ENCODE data around the gene TMEM151B. TPM values are rescaled to one million over a fixed set of nuclear protein-coding genes. Genes with fewer than 3 reads are reported as not detected.
A peak's percentile ranks its signal among the peaks of the same experiment; 100 is the strongest.

TMEM151B gene
- total RNA-seq, 1 donor from 2014 or later = 0.13 TPM

DNA sequence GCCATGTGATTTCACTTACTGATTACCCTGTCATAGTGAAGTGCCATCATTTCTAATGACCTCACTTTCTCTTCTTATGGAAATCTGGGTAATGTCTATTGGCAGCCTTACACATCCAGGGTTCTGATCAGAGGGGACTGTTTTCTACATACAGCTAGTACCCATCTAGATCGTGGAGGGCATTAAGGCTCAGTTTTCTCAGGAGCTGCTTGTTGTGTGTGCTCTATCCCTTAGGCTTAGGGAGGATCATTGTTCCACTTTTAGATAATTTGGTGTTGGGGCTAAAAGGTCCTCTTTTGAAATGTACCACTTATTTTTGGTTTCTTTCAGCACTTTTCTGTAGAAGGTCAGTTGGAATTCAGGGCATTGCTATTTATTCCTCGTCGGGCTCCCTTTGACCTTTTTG lies 19.5 kb upstream of the TMEM151B start:
- DNase-seq (ENCODE audit: low spot score) = no peak
- Histone ChIP-seq H3F3A (ENCODE audit: low read depth) (peaks cover 84% of the 10 kb centered on the region), H3K4me1 (peaks cover 21% of the 10 kb centered on the region), H3K9me3 (ENCODE audit: low read depth) (no peaks in the 10 kb centered on the region), H3K4me2 (no peak overlapping the region), H3K9ac (no peak overlapping the region), H3K4me3 (no peak overlapping the region), H3K36me3 (peaks cover 35% of the 10 kb centered on the region), H2AFZ (replicated peaks) (no peak overlapping the region), H4K20me1 (ENCODE audit: low read depth) (peaks cover 88% of the 10 kb centered on the region), H3K79me2 (ENCODE audit: low read depth) (peaks cover 86% of the 10 kb centered on the region), H3K27me3 (no peaks in the 10 kb centered on the region), H3K27ac (peak overlapping the region; percentile 28)
- H3K27ac Mint-ChIP-seq = no peak overlapping the region
- no peak overlapping the region for H3K4me3 Mint-ChIP-seq
- TF ChIP-seq EZH2 (IDR thresholded peaks at IDR 0.05) (no peak), EZH2phosphoT487 (IDR thresholded peaks at IDR 0.05) (no peak)
- TF ChIP-seq, protein P1, sequence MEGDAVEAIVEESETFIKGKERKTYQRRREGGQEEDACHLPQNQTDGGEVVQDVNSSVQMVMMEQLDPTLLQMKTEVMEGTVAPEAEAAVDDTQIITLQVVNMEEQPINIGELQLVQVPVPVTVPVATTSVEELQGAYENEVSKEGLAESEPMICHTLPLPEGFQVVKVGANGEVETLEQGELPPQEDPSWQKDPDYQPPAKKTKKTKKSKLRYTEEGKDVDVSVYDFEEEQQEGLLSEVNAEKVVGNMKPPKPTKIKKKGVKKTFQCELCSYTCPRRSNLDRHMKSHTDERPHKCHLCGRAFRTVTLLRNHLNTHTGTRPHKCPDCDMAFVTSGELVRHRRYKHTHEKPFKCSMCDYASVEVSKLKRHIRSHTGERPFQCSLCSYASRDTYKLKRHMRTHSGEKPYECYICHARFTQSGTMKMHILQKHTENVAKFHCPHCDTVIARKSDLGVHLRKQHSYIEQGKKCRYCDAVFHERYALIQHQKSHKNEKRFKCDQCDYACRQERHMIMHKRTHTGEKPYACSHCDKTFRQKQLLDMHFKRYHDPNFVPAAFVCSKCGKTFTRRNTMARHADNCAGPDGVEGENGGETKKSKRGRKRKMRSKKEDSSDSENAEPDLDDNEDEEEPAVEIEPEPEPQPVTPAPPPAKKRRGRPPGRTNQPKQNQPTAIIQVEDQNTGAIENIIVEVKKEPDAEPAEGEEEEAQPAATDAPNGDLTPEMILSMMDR (IDR thresholded peaks at IDR 0.05) = no peak
- peaks cover 55% of the 10 kb centered on the region for H3K36me3 Mint-ChIP-seq
- H3K27me3 Mint-ChIP-seq (ENCODE audit: insufficient read depth, low read depth) = peaks cover 29% of the 10 kb centered on the region
- peaks cover 39% of the 10 kb centered on the region for H3K4me1 Mint-ChIP-seq
- H3K9me3 Mint-ChIP-seq = no peaks in the 10 kb centered on the region

DNA sequence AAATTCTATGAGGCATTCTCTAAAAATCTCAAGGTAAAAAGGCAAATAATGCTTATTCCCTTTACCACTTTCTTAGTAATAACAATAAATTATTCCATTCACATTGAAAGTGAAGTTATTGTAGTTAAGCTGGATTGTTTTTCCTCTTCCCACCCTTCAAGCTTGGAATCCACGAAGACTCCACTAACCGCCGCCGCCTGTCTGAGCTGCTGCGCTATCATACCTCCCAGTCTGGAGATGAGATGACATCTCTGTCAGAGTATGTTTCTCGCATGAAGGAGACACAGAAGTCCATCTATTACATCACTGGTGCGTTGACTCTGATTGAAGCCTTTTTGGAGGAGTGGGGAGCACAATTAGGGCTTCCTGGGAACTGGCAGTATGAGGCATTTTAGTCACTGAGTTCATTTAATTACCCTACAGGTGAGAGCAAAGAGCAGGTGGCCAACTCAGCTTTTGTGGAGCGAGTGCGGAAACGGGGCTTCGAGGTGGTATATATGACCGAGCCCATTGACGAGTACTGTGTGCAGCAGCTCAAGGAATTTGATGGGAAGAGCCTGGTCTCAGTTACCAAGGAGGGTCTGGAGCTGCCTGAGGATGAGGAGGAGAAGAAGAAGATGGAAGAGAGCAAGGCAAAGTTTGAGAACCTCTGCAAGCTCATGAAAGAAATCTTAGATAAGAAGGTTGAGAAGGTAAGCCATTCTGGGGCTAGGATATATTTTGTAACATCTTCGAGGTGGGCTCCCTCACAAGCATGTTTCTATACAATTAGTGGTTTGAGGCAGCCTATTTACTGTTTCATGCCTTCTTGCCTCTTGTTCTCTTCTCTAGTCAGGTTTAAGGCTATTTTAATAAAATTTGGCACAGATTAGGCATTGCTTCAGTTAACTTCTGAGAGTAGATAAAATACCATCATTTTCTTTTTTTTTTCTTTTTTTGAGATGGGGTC lies 18.4 kb upstream of the TMEM151B start:
- H2AFZ ChIP-seq (replicated peaks) = no peak overlapping the region
- H3K4me1 ChIP-seq = peaks cover 24% of the 10 kb centered on the region
- H3K4me2 ChIP-seq = no peak overlapping the region
- no peak overlapping the region for H3K27ac Mint-ChIP-seq
- H3K27ac ChIP-seq = peak overlapping the region; percentile 26
- H3K4me1 Mint-ChIP-seq = peaks cover 47% of the 10 kb centered on the region
- peak overlapping the region; percentile 18 for H3K4me3 Mint-ChIP-seq
- no peaks in the 10 kb centered on the region for H3K9me3 ChIP-seq (ENCODE audit: low read depth)
- no peaks in the 10 kb centered on the region for H3K27me3 ChIP-seq
- peaks cover 55% of the 10 kb centered on the region for H3K36me3 Mint-ChIP-seq
- H3K27me3 Mint-ChIP-seq (ENCODE audit: insufficient read depth, low read depth) = peaks cover 27% of the 10 kb centered on the region
- no peaks in the 10 kb centered on the region for H3K9me3 Mint-ChIP-seq
- peaks cover 97% of the 10 kb centered on the region for H4K20me1 ChIP-seq (ENCODE audit: low read depth)
- H3F3A ChIP-seq (ENCODE audit: low read depth) = peaks cover 91% of the 10 kb centered on the region
- H3K4me3 ChIP-seq = no peak overlapping the region
- DNase-seq (ENCODE audit: low spot score) = no peak
- peaks cover 94% of the 10 kb centered on the region for H3K79me2 ChIP-seq (ENCODE audit: low read depth)
- peaks cover 35% of the 10 kb centered on the region for H3K36me3 ChIP-seq
- TF ChIP-seq EZH2 (IDR thresholded peaks at IDR 0.05) (no peak), EZH2phosphoT487 (IDR thresholded peaks at IDR 0.05) (no peak)
- TF ChIP-seq, protein P1 (IDR thresholded peaks at IDR 0.05) = no peak
- no peak overlapping the region for H3K9ac ChIP-seq

DNA sequence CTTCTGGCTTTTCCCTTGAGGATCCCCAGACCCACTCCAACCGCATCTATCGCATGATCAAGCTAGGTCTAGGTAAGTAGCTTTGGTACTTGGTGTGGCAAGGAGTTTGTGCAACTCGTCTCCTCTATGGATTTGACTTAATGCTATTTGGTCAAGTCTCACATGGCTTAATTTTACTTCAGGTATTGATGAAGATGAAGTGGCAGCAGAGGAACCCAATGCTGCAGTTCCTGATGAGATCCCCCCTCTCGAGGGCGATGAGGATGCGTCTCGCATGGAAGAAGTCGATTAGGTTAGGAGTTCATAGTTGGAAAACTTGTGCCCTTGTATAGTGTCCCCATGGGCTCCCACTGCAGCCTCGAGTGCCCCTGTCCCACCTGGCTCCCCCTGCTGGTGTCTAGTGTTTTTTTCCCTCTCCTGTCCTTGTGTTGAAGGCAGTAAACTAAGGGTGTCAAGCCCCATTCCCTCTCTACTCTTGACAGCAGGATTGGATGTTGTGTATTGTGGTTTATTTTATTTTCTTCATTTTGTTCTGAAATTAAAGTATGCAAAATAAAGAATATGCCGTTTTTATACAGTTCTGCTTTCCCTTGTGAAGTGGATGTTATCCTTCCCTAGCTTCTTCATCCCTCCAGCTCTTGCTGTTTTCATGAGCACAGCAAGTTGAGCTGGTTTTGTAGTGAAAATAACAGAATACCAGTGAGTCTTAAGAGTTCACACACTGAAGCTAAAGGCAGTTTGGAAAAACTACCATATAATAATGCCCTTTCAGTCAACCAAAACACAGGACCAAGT lies 16.7 kb upstream of the TMEM151B start:
- peaks cover 24% of the 10 kb centered on the region for H3K4me1 ChIP-seq
- DNase-seq (ENCODE audit: low spot score) = peak; percentile 67
- TF ChIP-seq EZH2 (IDR thresholded peaks at IDR 0.05) = no peak
- TF ChIP-seq, protein P1 (IDR thresholded peaks at IDR 0.05) = peak; percentile 62
- peaks cover 50% of the 10 kb centered on the region for H3K36me3 Mint-ChIP-seq
- H3K36me3 ChIP-seq = peaks cover 35% of the 10 kb centered on the region
- no peaks in the 10 kb centered on the region for H3K27me3 ChIP-seq
- H3K27me3 Mint-ChIP-seq (ENCODE audit: insufficient read depth, low read depth) = peaks cover 22% of the 10 kb centered on the region
- no peak overlapping the region for H3K9ac ChIP-seq
- H3K9me3 Mint-ChIP-seq = no peaks in the 10 kb centered on the region
- no peaks in the 10 kb centered on the region for H3K9me3 ChIP-seq (ENCODE audit: low read depth)
- H3K27ac ChIP-seq = peak overlapping the region; percentile 58
- peaks cover 80% of the 10 kb centered on the region for H3K79me2 ChIP-seq (ENCODE audit: low read depth)
- no peak overlapping the region for H3K27ac Mint-ChIP-seq
- no peak overlapping the region for H3K4me3 Mint-ChIP-seq
- H3K4me1 Mint-ChIP-seq = peaks cover 46% of the 10 kb centered on the region
- no peak overlapping the region for H3K4me3 ChIP-seq
- no peak overlapping the region for H2AFZ ChIP-seq (replicated peaks)
- H3F3A ChIP-seq (ENCODE audit: low read depth) = peaks cover 94% of the 10 kb centered on the region
- no peak overlapping the region for H3K4me2 ChIP-seq
- peaks cover 82% of the 10 kb centered on the region for H4K20me1 ChIP-seq (ENCODE audit: low read depth)
